Epithelial cell of proximal tubule (primary cell): Measurements from ENCODE around the gene ULK2. TPM values are rescaled to one million over a fixed set of nuclear protein-coding genes. Genes with fewer than 3 reads are reported as not detected.
"Not testable (repeated sequence)": the region's sequence is repeated elsewhere in the genome, so short reads cannot be mapped to it uniquely, and the experiment has no call there.

Source experiments
- DNase-seq: peaks from one replicate; pipeline ENCODE4 v3.0.0-alpha.2; 2011; ENCODE audit warnings: low read depth
- H3K4me3 ChIP-seq: 2 replicates; pipeline ENCODE4 v1.5.1; 2011; ENCODE audit warnings: low read depth, mild to moderate bottlenecking, low read length
- total RNA-seq: library from RNA; depleted of rRNA; stranded (reverse); fragments of >200 nt; gene quantifications from 2 replicates; pipeline ENCODE4 v1.2.3, GENCODE V29; 2015
- TF ChIP-seq, protein P1 (sequence below): conservative IDR thresholded peaks from 2 replicates; pipeline ENCODE4 v1.5.1; 2012; ENCODE audit warnings: low read depth, mild to moderate bottlenecking, low read length

ULK2 gene
- total RNA-seq, 1 donor from 2014 or later = 14.1 TPM

DNA sequence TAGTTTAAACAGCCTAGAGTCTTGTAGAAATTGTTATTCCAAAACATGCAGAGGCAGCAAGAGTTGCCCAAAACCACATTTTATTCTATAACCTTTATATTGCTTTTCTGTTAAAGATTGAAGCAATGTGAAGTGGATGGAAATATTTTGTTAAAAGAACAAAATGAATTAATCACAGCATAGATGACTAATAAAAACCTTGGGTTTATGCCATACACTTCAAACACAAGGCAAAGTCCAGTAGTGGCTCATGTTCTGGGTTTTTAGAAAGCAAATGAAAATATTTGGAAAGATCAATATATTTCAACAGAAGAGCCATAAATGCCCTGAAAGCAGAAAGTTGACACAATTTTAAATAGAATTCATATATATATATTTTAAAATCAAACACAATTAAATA is 36.7 kb upstream of the ULK2 start:
- DNase-seq = no peak
- TF ChIP-seq, protein P1, sequence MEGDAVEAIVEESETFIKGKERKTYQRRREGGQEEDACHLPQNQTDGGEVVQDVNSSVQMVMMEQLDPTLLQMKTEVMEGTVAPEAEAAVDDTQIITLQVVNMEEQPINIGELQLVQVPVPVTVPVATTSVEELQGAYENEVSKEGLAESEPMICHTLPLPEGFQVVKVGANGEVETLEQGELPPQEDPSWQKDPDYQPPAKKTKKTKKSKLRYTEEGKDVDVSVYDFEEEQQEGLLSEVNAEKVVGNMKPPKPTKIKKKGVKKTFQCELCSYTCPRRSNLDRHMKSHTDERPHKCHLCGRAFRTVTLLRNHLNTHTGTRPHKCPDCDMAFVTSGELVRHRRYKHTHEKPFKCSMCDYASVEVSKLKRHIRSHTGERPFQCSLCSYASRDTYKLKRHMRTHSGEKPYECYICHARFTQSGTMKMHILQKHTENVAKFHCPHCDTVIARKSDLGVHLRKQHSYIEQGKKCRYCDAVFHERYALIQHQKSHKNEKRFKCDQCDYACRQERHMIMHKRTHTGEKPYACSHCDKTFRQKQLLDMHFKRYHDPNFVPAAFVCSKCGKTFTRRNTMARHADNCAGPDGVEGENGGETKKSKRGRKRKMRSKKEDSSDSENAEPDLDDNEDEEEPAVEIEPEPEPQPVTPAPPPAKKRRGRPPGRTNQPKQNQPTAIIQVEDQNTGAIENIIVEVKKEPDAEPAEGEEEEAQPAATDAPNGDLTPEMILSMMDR = no peak
- H3K4me3 ChIP-seq = no peak overlapping the region

- no peak for DNase-seq
- H3K4me3 ChIP-seq = no peak overlapping the region
- TF ChIP-seq, protein P1 = no peak
Measured at GRCh38 chr17:19900809-19901208, 33.1 kb upstream of the ULK2 start.

GRCh38 chr17:19897903-19898302 is 30.2 kb upstream of the ULK2 start:
- no peak overlapping the region for H3K4me3 ChIP-seq
- TF ChIP-seq, protein P1 = no peak
- no peak for DNase-seq

- TF ChIP-seq, protein P1 = no peak
- DNase-seq = no peak
Measured at GRCh38 chr17:19897090-19897837, 29.5 kb upstream of the ULK2 start.

GRCh38 chr17:19896679-19897078 is 28.9 kb upstream of the ULK2 start:
- no peak for DNase-seq
- H3K4me3 ChIP-seq = no peak overlapping the region
- TF ChIP-seq, protein P1 = no peak

More at GRCh38 chr17:19897090-19897837, 29.5 kb upstream of the ULK2 start:
- no peak overlapping the region for H3K4me3 ChIP-seq

DNA sequence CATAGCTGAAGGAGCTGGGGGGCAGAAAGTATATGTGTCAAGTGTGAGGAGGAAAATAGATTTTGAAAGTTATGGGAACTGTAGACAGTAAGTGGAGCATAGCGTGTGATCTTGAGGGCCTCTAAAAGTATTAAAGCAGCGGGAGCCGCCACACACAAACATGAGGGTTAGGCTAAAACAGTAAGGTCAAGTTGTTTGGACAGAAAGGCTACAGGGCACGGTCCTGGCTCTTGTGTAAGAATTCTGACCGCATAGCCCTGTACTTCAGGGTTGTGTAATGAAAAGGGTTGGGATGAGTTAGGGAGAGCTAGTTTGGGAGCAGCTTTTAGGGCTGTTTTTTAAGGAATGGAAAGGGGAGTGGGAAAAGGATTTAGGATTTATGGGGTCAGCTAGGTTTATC is 22.8 kb upstream of the ULK2 start:
- DNase-seq, H3K4me3 ChIP-seq: not testable (repeated sequence)

- H3K4me3 ChIP-seq, DNase-seq: not testable (repeated sequence)
Measured at GRCh38 chr17:19890001-19890400, 22.3 kb upstream of the ULK2 start.

DNA sequence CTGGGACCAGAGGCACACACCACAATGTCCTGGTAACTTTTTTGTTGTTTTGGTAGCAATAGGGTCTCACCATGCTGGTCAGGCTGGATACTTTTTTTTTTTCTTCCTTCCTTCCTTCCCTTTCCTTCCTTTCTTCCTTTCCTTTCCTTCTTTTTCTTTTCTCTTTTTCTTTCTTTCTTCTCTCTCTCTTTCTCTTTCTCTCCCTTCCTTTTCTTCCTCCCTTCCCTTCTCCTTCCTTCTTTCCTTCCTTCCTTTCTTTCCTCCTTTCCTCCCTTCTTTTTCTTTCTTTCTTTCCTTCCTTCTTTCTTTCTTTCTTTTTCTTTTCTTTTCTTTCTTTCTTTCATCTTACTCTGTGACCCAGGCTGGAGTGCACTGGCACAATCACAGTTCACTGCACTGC is 18.4 kb upstream of the ULK2 start:
- DNase-seq = no peak
- TF ChIP-seq, protein P1 = no peak
- no peak overlapping the region for H3K4me3 ChIP-seq
